Loucy (cell line): ENCODE results near the gene FAM107B.

Experiments used
- H2AFZ ChIP-seq: fragments of 200-600 bp; sonication (generic); 2 replicates; pipeline ENCODE4 v1.6.0; 2016; ENCODE audit warnings: antibody characterized with exemption, mild to moderate bottlenecking, low read length, moderate library complexity
- H3F3A ChIP-seq: fragments of 200-600 bp; 2 replicates; pipeline ENCODE4 v1.6.0; 2016; ENCODE audit warnings: antibody characterized with exemption, low read depth, mild to moderate bottlenecking
- H3K27me3 ChIP-seq: fragments of 200-600 bp; sonication (generic); 2 replicates; pipeline ENCODE4 v1.6.1; 2014; ENCODE audit warnings: low read length, mild to moderate bottlenecking; ENCODE audit not compliant: insufficient read depth, poor library complexity, severe bottlenecking
- H3K36me3 ChIP-seq: fragments of 200-600 bp; sonication (generic); 2 replicates; pipeline ENCODE4 v1.6.1; 2016; ENCODE audit warnings: low read length; ENCODE audit not compliant: insufficient read depth
- H3K4me1 ChIP-seq: fragments of 200-600 bp; sonication (generic); 2 replicates; pipeline ENCODE4 v1.5.1; 2014; ENCODE audit warnings: low read length, mild to moderate bottlenecking; ENCODE audit not compliant: insufficient read depth, poor library complexity, severe bottlenecking
- H3K4me2 ChIP-seq: fragments of 200-600 bp; sonication (generic); 2 replicates; pipeline ENCODE4 v1.6.0; 2014; ENCODE audit warnings: antibody characterized with exemption, low read length, low read depth, mild to moderate bottlenecking; ENCODE audit not compliant: poor library complexity, severe bottlenecking
- H3K4me3 ChIP-seq: fragments of 200-600 bp; sonication (generic); 2 replicates; pipeline ENCODE4 v1.5.1; 2014; ENCODE audit warnings: low read length, mild to moderate bottlenecking, mixed read lengths; ENCODE audit not compliant: poor library complexity, severe bottlenecking
- H3K79me2 ChIP-seq: fragments of 200-600 bp; sonication (generic); 2 replicates; pipeline ENCODE4 v1.6.1; 2014; ENCODE audit warnings: low read length; ENCODE audit not compliant: insufficient read depth
- H3K9ac ChIP-seq: fragments of 200-600 bp; sonication (generic); 2 replicates; pipeline ENCODE4 v1.6.0; 2014; ENCODE audit warnings: mild to moderate bottlenecking, low read depth, low read length, moderate library complexity; ENCODE audit not compliant: poor library complexity, severe bottlenecking
- H3K9me2 ChIP-seq: fragments of 200-600 bp; sonication (generic); replicated peaks from 2 replicates; pipeline ENCODE4 v1.6.1; 2016; ENCODE audit warnings: low read depth, low read length, mixed read lengths
- H3K9me3 ChIP-seq: fragments of 200-600 bp; sonication (generic); 2 replicates; pipeline ENCODE4 v1.6.1; 2014; ENCODE audit warnings: mild to moderate bottlenecking, antibody characterized with exemption, low read length, low read depth; ENCODE audit not compliant: insufficient read depth
- H4K20me1 ChIP-seq: fragments of 200-600 bp; sonication (generic); 2 replicates; pipeline ENCODE4 v1.6.0; 2014; ENCODE audit warnings: antibody characterized with exemption, low read length, mild to moderate bottlenecking; ENCODE audit not compliant: insufficient read depth, poor library complexity, severe bottlenecking
- CTCF ChIP-seq: fragments of 200-600 bp; sonication (generic); conservative IDR thresholded peaks from 2 replicates; pipeline ENCODE4 v1.5.1; 2014; ENCODE audit warnings: mild to moderate bottlenecking, antibody characterized with exemption, low read length
- EZH2phosphoT487 ChIP-seq: fragments of 200-600 bp; IDR thresholded peaks from 2 replicates; pipeline ENCODE4 v1.6.1; 2018; ENCODE audit warnings: antibody characterized with exemption, mild to moderate bottlenecking, moderate library complexity, borderline replicate concordance

The FAM107B gene

GRCh38 chr10:14798636-14799035 lies 23.9 kb upstream of the FAM107B start:
- TF ChIP-seq EZH2phosphoT487 (no peak), CTCF (no peak)
- no peaks in the 10 kb centered on the region for H4K20me1 ChIP-seq
- H3K27me3 ChIP-seq, result no peaks in the 10 kb centered on the region
- no peaks in the 10 kb centered on the region for H3K9me3 ChIP-seq
- no peak overlapping the region for H2AFZ ChIP-seq
- H3F3A ChIP-seq, result no peaks in the 10 kb centered on the region
- no peaks in the 10 kb centered on the region for H3K79me2 ChIP-seq
- no peak overlapping the region for H3K4me2 ChIP-seq
- no peak overlapping the region for H3K4me3 ChIP-seq
- no peaks in the 10 kb centered on the region for H3K36me3 ChIP-seq
- no peak overlapping the region for H3K9ac ChIP-seq
- H3K4me1 ChIP-seq, result no peaks in the 10 kb centered on the region
- H3K9me2 ChIP-seq, result no peaks in the 10 kb centered on the region

GRCh38 chr10:14787938-14788337 lies 13.2 kb upstream of the FAM107B start:
- Histone ChIP-seq H4K20me1 (no peaks in the 10 kb centered on the region), H3F3A (0 out of 2 replicates have a peak, but pooled peaks cover 2% of the 10 kb centered on the region), H3K9ac (no peak overlapping the region), H3K27me3 (no peaks in the 10 kb centered on the region), H3K36me3 (no peaks in the 10 kb centered on the region), H2AFZ (no peak overlapping the region), H3K9me3 (no peaks in the 10 kb centered on the region), H3K4me1 (peaks cover 3% of the 10 kb centered on the region), H3K4me3 (no peak overlapping the region), H3K4me2 (no peak overlapping the region), H3K9me2 (no peaks in the 10 kb centered on the region), H3K79me2 (no peaks in the 10 kb centered on the region)
- TF ChIP-seq CTCF, result no peak
- TF ChIP-seq EZH2phosphoT487, result no peak

- Histone ChIP-seq H3K36me3 (no peaks in the 10 kb centered on the region), H4K20me1 (no peaks in the 10 kb centered on the region), H3K9ac (no peak overlapping the region), H3F3A (0 out of 2 replicates have a peak, but pooled peaks cover 2% of the 10 kb centered on the region), H3K4me1 (peaks cover 17% of the 10 kb centered on the region), H3K4me3 (no peak overlapping the region), H3K9me2 (no peaks in the 10 kb centered on the region), H3K79me2 (no peaks in the 10 kb centered on the region), H3K9me3 (no peaks in the 10 kb centered on the region), H2AFZ (no peak overlapping the region), H3K27me3 (no peaks in the 10 kb centered on the region), H3K4me2 (no peak overlapping the region)
- no peak for TF ChIP-seq EZH2phosphoT487
These were observed 9.9 kb upstream of the FAM107B start for GRCh38 chr10:14784459-14785055.

- Histone ChIP-seq H3K4me3 (peak overlapping the region; percentile 12), H3K27me3 (no peaks in the 10 kb centered on the region), H3F3A (0 out of 2 replicates have a peak, but pooled peaks cover 2% of the 10 kb centered on the region), H3K36me3 (no peaks in the 10 kb centered on the region), H3K9ac (no peak overlapping the region), H2AFZ (no peak overlapping the region), H3K9me2 (no peaks in the 10 kb centered on the region), H3K9me3 (no peaks in the 10 kb centered on the region), H4K20me1 (no peaks in the 10 kb centered on the region), H3K4me2 (peak overlapping the region; percentile 34), H3K4me1 (peaks cover 17% of the 10 kb centered on the region), H3K79me2 (no peaks in the 10 kb centered on the region)
- TF ChIP-seq EZH2phosphoT487 (no peak), CTCF (no peak)
These were observed 8.1 kb upstream of the FAM107B start for GRCh38 chr10:14782691-14783363.
